Ovary (tissue), 3 donors: ENCODE results near the gene CLEC16A.

Experiments
- CTCF ChIP-seq, 3 donors: fragments of 450-650 bp in 2 of 3; fragments of 200-600 bp in 1 of 3; IDR thresholded peaks; one replicate each; pipeline versions ENCODE4 v1.5.1 to v1.8.0; 2016 to 2022; ENCODE audit warnings: antibody characterized with exemption in 3 of 3, mild to moderate bottlenecking in 1 of 3
- EP300 ChIP-seq: sonication (generic); formaldehyde crosslinking; IDR thresholded peaks from one replicate; pipeline ENCODE4 v1.6.1; 2017; ENCODE audit warnings: antibody characterized with exemption
- POLR2A ChIP-seq: fragments of 450-650 bp; IDR thresholded peaks from one replicate; pipeline ENCODE4 v1.6.1; 2017; ENCODE audit warnings: antibody characterized with exemption, mild to moderate bottlenecking, moderate library complexity
- donor health status: DM: no; HTN: no; CAD: no.

GRCh38 chr16:10921536-10922327 is 22.6 kb upstream of the CLEC16A start:
- TF ChIP-seq CTCF (IDR thresholded peaks at IDR 0.05) (no peak), POLR2A (no peak), EP300 (no peak)
